Naive thymus-derived CD8-positive, alpha-beta T cell (primary cell): Measurements from ENCODE around the gene CHURC1. TPM values are rescaled to one million over a fixed set of nuclear protein-coding genes. Genes with fewer than 3 reads are reported as not detected.

Source experiments
- ATAC-seq, 2 donors: fragments of 150-1000 bp; cut with Tn5 transposase in 1 of 2; sonication (Bioruptor Pico), chemical (Tn5 transposase) in 1 of 2; 1 replicate in 1 of 2; 2 replicates in 1 of 2; pipeline ENCODE4 v1.10.0; 2021; ENCODE audit warnings: mild to moderate bottlenecking in 2 of 2, moderate library complexity in 2 of 2
- POLR2A ChIA-PET: fragments of 350-600 bp; sonication (Branson Sonifier 250); formaldehyde crosslinking; loops from one replicate; lab custom pipeline; 2021; ENCODE audit warnings: antibody characterized with exemption; lab: Charles Lee
- DNase-seq, 10 donors: peaks; one replicate each; pipeline versions ENCODE4 v3.0.0 to v3.0.0-alpha.2; 2020 to 2022
- H3K27ac Mint-ChIP-seq, 10 donors: one replicate each; pipeline ENCODE4 v1.8.0; 2020 to 2022; ENCODE audit warnings: mild to moderate bottlenecking in 10 of 10, mixed read lengths in 10 of 10, moderate library complexity in 4 of 10, inconsistent platforms in 1 of 10
- H3K27me3 Mint-ChIP-seq, 5 donors: one replicate each; pipeline ENCODE4 v1.8.0; 2021 to 2022; ENCODE audit warnings: mixed read lengths in 5 of 5
- H3K36me3 Mint-ChIP-seq, 3 donors: one replicate each; pipeline ENCODE4 v1.8.0; 2020 to 2022; ENCODE audit warnings: mixed read lengths in 3 of 3, mild to moderate bottlenecking in 2 of 3, inconsistent platforms in 1 of 3
- H3K4me1 Mint-ChIP-seq, 4 donors: one replicate each; pipeline ENCODE4 v1.8.0; 2021 to 2022; ENCODE audit warnings: mixed read lengths in 4 of 4
- H3K4me3 Mint-ChIP-seq, 10 donors: one replicate each; pipeline ENCODE4 v1.8.0; 2020 to 2022; ENCODE audit warnings: mild to moderate bottlenecking in 10 of 10, mixed read lengths in 10 of 10, moderate library complexity in 6 of 10, inconsistent platforms in 1 of 10
- H3K9me3 Mint-ChIP-seq, 9 donors: one replicate each; pipeline ENCODE4 v1.8.0; 2020 to 2022; ENCODE audit warnings: mixed read lengths in 9 of 9, mild to moderate bottlenecking in 3 of 9, inconsistent platforms in 1 of 9, moderate library complexity in 1 of 9
- polyA plus RNA-seq, 3 donors: library from polyadenylated mRNA; unstranded; fragments of 300-500 nt; fragmentation: Illumina TruSeq; gene quantifications; one replicate each; pipeline ENCODE4 v1.2.3, GENCODE V29; 2021
- total RNA-seq, 8 experiments: library from RNA in 2 of 8; stranded (reverse) in 2 of 8; gene quantifications; one replicate each; pipeline ENCODE4 v1.2.3 and lab custom pipeline; 2021 to 2026

The CHURC1 gene
- 100 to 1,000 TPM in 1 of 2 experiments, 10 to 100 TPM in 1; 99.9 to 104 TPM for total RNA-seq
- 100 to 1,000 TPM; 122 to 166 (median 148) TPM for polyA plus RNA-seq
- total RNA-seq (lab: John Stamatoyannopoulos, UW) = 37.9 to 102 (median 71.1) reads per million in 6 experiments

- Mint-ChIP-seq H3K36me3 (peaks cover 5 to 23% (median 5%) of the 10 kb centered on the region in 3 donors), H3K27ac (peak within 1 kb of the TSS; percentile 93 to 99 (median 98)), H3K27me3 (peaks cover 0 to 2% (median 0%) of the 10 kb centered on the region in 5 donors), H3K9me3 (no peaks in the 10 kb centered on the region), H3K4me1 (peaks cover 30 to 56% (median 51%) of the 10 kb centered on the region in 4 donors), H3K4me3 (peak within 1 kb of the TSS; percentile 84 to 97 (median 92))
- peak; percentile 88 to 99 (median 97) for DNase-seq
- ATAC-seq = peak; percentile 94 to 95
- POLR2A ChIA-PET = interaction anchor here (0.6 to 2.3 kb wide), 21 partner anchors 12 to 396 kb away, joined by 3 to 67 read pairs (median 3); partner anchors contain the start of genes FNTB, GPX2, MAX and SPTB
Observed at GRCh38 chr14:64914237-64915028, at the start of gene CHURC1. Gene CHURC1 (plus strand): TSS chr14:64914455. CDS start chr14:64914496, 41 bp downstream.

GRCh38 chr14:64865109-64865508 is 49.1 kb upstream of the CHURC1 start:
- peaks cover 0 to 3% (median 1%) of the 10 kb centered on the region in 4 donors for H3K4me1 Mint-ChIP-seq
- no peak for ATAC-seq
- H3K27me3 Mint-ChIP-seq = peaks cover 7 to 27% (median 26%) of the 10 kb centered on the region in 5 donors
- H3K36me3 Mint-ChIP-seq = no peaks in the 10 kb centered on the region
- H3K9me3 Mint-ChIP-seq = no peaks in the 10 kb centered on the region
- H3K4me3 Mint-ChIP-seq = no peak overlapping the region
- POLR2A ChIA-PET = no interaction called here
- DNase-seq = no peak
- no peak overlapping the region for H3K27ac Mint-ChIP-seq

GRCh38 chr14:64865992-64866391 is 48.3 kb upstream of the CHURC1 start:
- Mint-ChIP-seq H3K27ac (no peak overlapping the region), H3K4me3 (no peak overlapping the region), H3K36me3 (no peaks in the 10 kb centered on the region), H3K9me3 (no peaks in the 10 kb centered on the region), H3K4me1 (peaks cover 0 to 5% (median 1%) of the 10 kb centered on the region in 4 donors), H3K27me3 (peaks cover 10 to 28% (median 27%) of the 10 kb centered on the region in 5 donors)
- POLR2A ChIA-PET = no interaction called here
- DNase-seq = no peak
- no peak for ATAC-seq

GRCh38 chr14:64867182-64867581 is 47.1 kb upstream of the CHURC1 start:
- no peak for DNase-seq
- POLR2A ChIA-PET = no interaction called here
- no peak overlapping the region for H3K27ac Mint-ChIP-seq
- peaks cover 12 to 28% (median 23%) of the 10 kb centered on the region in 5 donors for H3K27me3 Mint-ChIP-seq
- ATAC-seq = no peak
- no peaks in the 10 kb centered on the region for H3K9me3 Mint-ChIP-seq
- peaks cover 0 to 5% (median 1%) of the 10 kb centered on the region in 4 donors for H3K4me1 Mint-ChIP-seq
- no peak overlapping the region for H3K4me3 Mint-ChIP-seq
- no peaks in the 10 kb centered on the region for H3K36me3 Mint-ChIP-seq

- H3K4me3 Mint-ChIP-seq = no peak overlapping the region
- H3K36me3 Mint-ChIP-seq = no peaks in the 10 kb centered on the region
- DNase-seq (no peak), ATAC-seq (no peak)
- peaks cover 12 to 31% (median 30%) of the 10 kb centered on the region in 5 donors for H3K27me3 Mint-ChIP-seq
- peaks cover 0 to 5% (median 1%) of the 10 kb centered on the region in 4 donors for H3K4me1 Mint-ChIP-seq
- no peak overlapping the region for H3K27ac Mint-ChIP-seq
- POLR2A ChIA-PET = no interaction called here
- H3K9me3 Mint-ChIP-seq = no peaks in the 10 kb centered on the region
Observed at GRCh38 chr14:64868379-64868778, 45.9 kb upstream of the CHURC1 start.

GRCh38 chr14:64868841-64869240 is 45.4 kb upstream of the CHURC1 start:
- no peak for DNase-seq
- Mint-ChIP-seq H3K27me3 (peaks cover 12 to 31% (median 28%) of the 10 kb centered on the region in 5 donors), H3K4me1 (peaks cover 0 to 5% (median 1%) of the 10 kb centered on the region in 4 donors), H3K36me3 (no peaks in the 10 kb centered on the region), H3K9me3 (no peaks in the 10 kb centered on the region), H3K27ac (no peak overlapping the region), H3K4me3 (no peak overlapping the region)
- POLR2A ChIA-PET = no interaction called here
- no peak for ATAC-seq

GRCh38 chr14:64870160-64870559 is 44.1 kb upstream of the CHURC1 start:
- POLR2A ChIA-PET = no interaction called here
- H3K9me3 Mint-ChIP-seq = no peaks in the 10 kb centered on the region
- no peak overlapping the region for H3K27ac Mint-ChIP-seq
- ATAC-seq = no peak
- H3K4me1 Mint-ChIP-seq = peaks cover 0 to 5% (median 1%) of the 10 kb centered on the region in 4 donors
- H3K27me3 Mint-ChIP-seq = peaks cover 12 to 34% (median 28%) of the 10 kb centered on the region in 5 donors
- DNase-seq = no peak
- no peak overlapping the region for H3K4me3 Mint-ChIP-seq
- no peaks in the 10 kb centered on the region for H3K36me3 Mint-ChIP-seq

- Mint-ChIP-seq H3K36me3 (no peaks in the 10 kb centered on the region), H3K4me1 (peaks cover 0 to 5% (median 1%) of the 10 kb centered on the region in 4 donors), H3K27ac (no peak overlapping the region), H3K4me3 (no peak overlapping the region), H3K27me3 (peaks cover 11 to 30% (median 29%) of the 10 kb centered on the region in 5 donors), H3K9me3 (no peaks in the 10 kb centered on the region)
- POLR2A ChIA-PET = no interaction called here
- ATAC-seq (no peak), DNase-seq (no peak)
Observed at GRCh38 chr14:64871344-64871743, 42.9 kb upstream of the CHURC1 start.

- Mint-ChIP-seq H3K27ac (no peak overlapping the region), H3K36me3 (no peaks in the 10 kb centered on the region), H3K9me3 (no peaks in the 10 kb centered on the region), H3K4me1 (peaks cover 0 to 5% (median 1%) of the 10 kb centered on the region in 4 donors), H3K27me3 (peaks cover 5 to 27% (median 11%) of the 10 kb centered on the region in 5 donors), H3K4me3 (no peak overlapping the region)
- POLR2A ChIA-PET = no interaction called here
- ATAC-seq (no peak), DNase-seq (no peak)
Observed at GRCh38 chr14:64873506-64874219, 40.6 kb upstream of the CHURC1 start.

GRCh38 chr14:64875350-64875749 is 38.9 kb upstream of the CHURC1 start:
- Mint-ChIP-seq H3K27ac (no peak overlapping the region), H3K36me3 (no peaks in the 10 kb centered on the region), H3K4me3 (no peak overlapping the region), H3K4me1 (peaks cover 0 to 2% (median under 1%) of the 10 kb centered on the region in 4 donors), H3K27me3 (peaks cover 5 to 23% (median 10%) of the 10 kb centered on the region in 5 donors), H3K9me3 (no peaks in the 10 kb centered on the region)
- no peak for ATAC-seq
- POLR2A ChIA-PET = no interaction called here
- no peak for DNase-seq

GRCh38 chr14:64877846-64878245 is 36.4 kb upstream of the CHURC1 start:
- H3K4me3 Mint-ChIP-seq = peak overlapping the region in 4 of 10 donors; percentile 59 to 76 (median 62)

GRCh38 chr14:64878837-64879634 is 35.2 kb upstream of the CHURC1 start:
- Mint-ChIP-seq H3K27ac (peak overlapping the region in 1 of 10 donors; percentile 63), H3K4me3 (peak overlapping the region; percentile 54 to 88 (median 71)), H3K27me3 (peaks cover 10 to 39% (median 19%) of the 10 kb centered on the region in 5 donors), H3K36me3 (no peaks in the 10 kb centered on the region), H3K9me3 (no peaks in the 10 kb centered on the region), H3K4me1 (peaks cover 1 to 7% (median 4%) of the 10 kb centered on the region in 4 donors)
- POLR2A ChIA-PET = interaction anchor here (0.6 to 0.9 kb wide), 2 partner anchors 38 to 92 kb away, joined by 3 to 4 read pairs; no protein-coding TSS in a partner anchor
- no peak for DNase-seq
- ATAC-seq = no peak

More at GRCh38 chr14:64877846-64878245, 36.4 kb upstream of the CHURC1 start:
- Mint-ChIP-seq H3K27me3 (peaks cover 3 to 36% (median 14%) of the 10 kb centered on the region in 5 donors), H3K36me3 (no peaks in the 10 kb centered on the region), H3K27ac (no peak overlapping the region), H3K9me3 (no peaks in the 10 kb centered on the region), H3K4me1 (peaks cover 1 to 7% (median 4%) of the 10 kb centered on the region in 4 donors)
- ATAC-seq (no peak), DNase-seq (no peak)
- POLR2A ChIA-PET = no interaction called here
